BLaER1 treated with 17β-estradiol and CSF1 and Interleukin-3, amounts not matched to agents 10 nM and 100 nM (cell line): ENCODE results near the gene HBB.

Experiments
- H3K27ac ChIP-seq, 11 experiments: shearing (Covaris generic); formaldehyde crosslinking; 2 replicates each; pipeline ENCODE4 v1.8.1; 2022
- H3K27me3 ChIP-seq, 11 experiments: shearing (Covaris generic); formaldehyde crosslinking; 2 replicates each; pipeline ENCODE4 v1.8.1; 2022
- H3K36me3 ChIP-seq, 11 experiments: shearing (Covaris generic); formaldehyde crosslinking; 2 replicates each; pipeline ENCODE4 v1.8.1; 2022
- H3K4me1 ChIP-seq, 10 experiments: shearing (Covaris generic); formaldehyde crosslinking; 2 replicates each; pipeline ENCODE4 v1.8.1; 2022
- H3K4me2 ChIP-seq, 11 experiments: shearing (Covaris generic); formaldehyde crosslinking; 2 replicates each; pipeline ENCODE4 v1.8.1; 2022
- H3K4me3 ChIP-seq, 10 experiments: shearing (Covaris generic); formaldehyde crosslinking; 2 replicates each; pipeline ENCODE4 v1.8.1; 2022
- H3K9ac ChIP-seq, 11 experiments: shearing (Covaris generic); formaldehyde crosslinking; 2 replicates each; pipeline ENCODE4 v1.8.1; 2022
- H3K9me3 ChIP-seq, 11 experiments: shearing (Covaris generic); formaldehyde crosslinking; replicated peaks in 1 of 11; 2 replicates each; pipeline ENCODE4 v1.8.1; 2022
- H4K20me1 ChIP-seq, 11 experiments: shearing (Covaris generic); formaldehyde crosslinking; 2 replicates each; pipeline ENCODE4 v1.8.1; 2022
- Cebpa-rat ChIP-seq, 11 experiments: shearing (Covaris generic); IDR thresholded peaks; 2 replicates each; pipeline ENCODE4 v1.8.1; 2022

Gene HBB

GRCh38 chr11:5226732-5227310 lies at the start of gene HBB:
Gene HBB (minus strand): TSS chr11:5227071. CDS start chr11:5227021, 50 bp downstream.
- H3K36me3 ChIP-seq: no peaks in the 10 kb centered on the region
- TF ChIP-seq Cebpa-rat (IDR thresholded peaks at IDR 0.05): no peak
- no peaks in the 10 kb centered on the region for H3K27me3 ChIP-seq
- no peak within 1 kb of the TSS for H3K27ac ChIP-seq
- no peaks in the 10 kb centered on the region; a peak in 2 of 22 replicates for H3K9me3 ChIP-seq
- H4K20me1 ChIP-seq: no peaks in the 10 kb centered on the region
- peaks cover 0 to 7% (median 0%) of the 10 kb centered on the region in 10 experiments; a peak in 2 of 20 replicates for H3K4me1 ChIP-seq
- H3K4me3 ChIP-seq: no peak within 1 kb of the TSS
- H3K9ac ChIP-seq: no peak within 1 kb of the TSS
- no peak within 1 kb of the TSS for H3K4me2 ChIP-seq

- TF ChIP-seq Cebpa-rat (IDR thresholded peaks at IDR 0.05): no peak
- no peaks in the 10 kb centered on the region for H3K36me3 ChIP-seq
- H3K9ac ChIP-seq: no peak overlapping the region
- no peaks in the 10 kb centered on the region for H4K20me1 ChIP-seq
- no peak overlapping the region for H3K27ac ChIP-seq
- no peak overlapping the region for H3K4me3 ChIP-seq
- no peaks in the 10 kb centered on the region for H3K9me3 ChIP-seq
- H3K27me3 ChIP-seq: no peaks in the 10 kb centered on the region
- peaks cover 0 to 8% (median under 1%) of the 10 kb centered on the region in 10 experiments; a peak in 10 of 20 replicates for H3K4me1 ChIP-seq
- no peak overlapping the region for H3K4me2 ChIP-seq
These were observed 48.7 kb upstream of the HBB start for GRCh38 chr11:5275369-5276110.

GRCh38 chr11:5274395-5274794 lies 47.5 kb upstream of the HBB start:
- no peaks in the 10 kb centered on the region for H3K4me1 ChIP-seq
- H3K9me3 ChIP-seq: no peaks in the 10 kb centered on the region
- no peak for TF ChIP-seq Cebpa-rat (IDR thresholded peaks at IDR 0.05)
- no peaks in the 10 kb centered on the region for H3K36me3 ChIP-seq
- H4K20me1 ChIP-seq: no peaks in the 10 kb centered on the region
- H3K4me3 ChIP-seq: no peak overlapping the region
- no peaks in the 10 kb centered on the region for H3K27me3 ChIP-seq
- H3K4me2 ChIP-seq: no peak overlapping the region
- no peak overlapping the region for H3K9ac ChIP-seq
- no peak overlapping the region for H3K27ac ChIP-seq

GRCh38 chr11:5272395-5273017 lies 45.6 kb upstream of the HBB start:
- no peaks in the 10 kb centered on the region for H3K36me3 ChIP-seq
- H3K27ac ChIP-seq: no peak overlapping the region
- H3K9me3 ChIP-seq: no peaks in the 10 kb centered on the region
- H3K4me2 ChIP-seq: no peak overlapping the region
- H3K4me1 ChIP-seq: no peaks in the 10 kb centered on the region
- H3K9ac ChIP-seq: no peak overlapping the region
- TF ChIP-seq Cebpa-rat (IDR thresholded peaks at IDR 0.05): no peak
- no peak overlapping the region for H3K4me3 ChIP-seq
- no peaks in the 10 kb centered on the region for H4K20me1 ChIP-seq
- no peaks in the 10 kb centered on the region for H3K27me3 ChIP-seq

- no peaks in the 10 kb centered on the region for H3K27me3 ChIP-seq
- H3K4me2 ChIP-seq: no peak within 1 kb of the TSS
- H3K27ac ChIP-seq: no peak within 1 kb of the TSS
- no peaks in the 10 kb centered on the region for H3K4me1 ChIP-seq
- no peaks in the 10 kb centered on the region for H3K36me3 ChIP-seq
- H3K4me3 ChIP-seq: no peak within 1 kb of the TSS
- no peaks in the 10 kb centered on the region for H3K9me3 ChIP-seq
- H3K9ac ChIP-seq: no peak within 1 kb of the TSS
- no peaks in the 10 kb centered on the region for H4K20me1 ChIP-seq
- no peak for TF ChIP-seq Cebpa-rat (IDR thresholded peaks at IDR 0.05)
These were observed 42.9 kb upstream of the HBB start, which contains the start of gene HBE1 for GRCh38 chr11:5269715-5270147. Gene HBE1 (minus strand): TSS chr11:5269945. CDS start chr11:5269890, 55 bp downstream.

- Histone ChIP-seq H3K4me2 (no peak overlapping the region), H4K20me1 (no peaks in the 10 kb centered on the region), H3K36me3 (no peaks in the 10 kb centered on the region), H3K27me3 (no peaks in the 10 kb centered on the region), H3K9ac (no peak overlapping the region), H3K4me1 (no peaks in the 10 kb centered on the region), H3K4me3 (no peak overlapping the region), H3K9me3 (no peaks in the 10 kb centered on the region; a peak in 1 of 22 replicates), H3K27ac (no peak overlapping the region)
- TF ChIP-seq Cebpa-rat (IDR thresholded peaks at IDR 0.05): no peak
These were observed 40.2 kb upstream of the HBB start for GRCh38 chr11:5267033-5267563.

GRCh38 chr11:5266609-5267008 lies 39.7 kb upstream of the HBB start:
- Histone ChIP-seq H3K36me3 (no peaks in the 10 kb centered on the region), H3K4me2 (no peak overlapping the region), H3K27me3 (no peaks in the 10 kb centered on the region), H3K4me1 (no peaks in the 10 kb centered on the region), H3K27ac (no peak overlapping the region), H4K20me1 (no peaks in the 10 kb centered on the region), H3K4me3 (no peak overlapping the region), H3K9me3 (no peaks in the 10 kb centered on the region; a peak in 2 of 22 replicates), H3K9ac (no peak overlapping the region)
- no peak for TF ChIP-seq Cebpa-rat (IDR thresholded peaks at IDR 0.05)

GRCh38 chr11:5265832-5266231 lies 39.0 kb upstream of the HBB start:
- Histone ChIP-seq H3K4me3 (no peak overlapping the region), H3K27me3 (no peaks in the 10 kb centered on the region), H3K4me1 (no peaks in the 10 kb centered on the region), H3K27ac (no peak overlapping the region), H3K9me3 (no peaks in the 10 kb centered on the region; a peak in 2 of 22 replicates), H3K36me3 (no peaks in the 10 kb centered on the region), H3K9ac (no peak overlapping the region), H4K20me1 (no peaks in the 10 kb centered on the region), H3K4me2 (no peak overlapping the region)
- no peak for TF ChIP-seq Cebpa-rat (IDR thresholded peaks at IDR 0.05)

GRCh38 chr11:5258543-5259262 lies 31.8 kb upstream of the HBB start:
- no peak overlapping the region for H3K4me3 ChIP-seq
- no peak for TF ChIP-seq Cebpa-rat (IDR thresholded peaks at IDR 0.05)
- no peak overlapping the region for H3K4me2 ChIP-seq
- H3K27ac ChIP-seq: no peak overlapping the region
- no peak overlapping the region for H3K9ac ChIP-seq
- no peaks in the 10 kb centered on the region for H4K20me1 ChIP-seq
- H3K36me3 ChIP-seq: no peaks in the 10 kb centered on the region
- no peaks in the 10 kb centered on the region for H3K27me3 ChIP-seq
- H3K4me1 ChIP-seq: no peaks in the 10 kb centered on the region
- H3K9me3 ChIP-seq: peaks cover 0 to 8% (median 0%) of the 10 kb centered on the region in 11 experiments; a peak in 3 of 22 replicates
